Lower lobe of right lung (tissue), 2 donors: ENCODE results near the gene NUBPL. TPM values are rescaled to one million over a fixed set of nuclear protein-coding genes. Genes with fewer than 3 reads are reported as not detected.

Experiments
- ATAC-seq, 2 donors: fragments of 200-7000 bp; cut with Tn5 transposase; one replicate each; pipeline ENCODE4 v1.9.1; 2020 to 2022; ENCODE audit warnings: mild to moderate bottlenecking in 2 of 2, moderate library complexity in 2 of 2
- DNase-seq: peaks from one replicate; pipeline ENCODE4 v3.0.0-alpha.2; 2020
- H3K27ac ChIP-seq: fragments of 200-600 bp; one replicate; pipeline ENCODE4 v1.8.0; 2022
- H3K27me3 ChIP-seq: fragments of 200-600 bp; one replicate; pipeline ENCODE4 v1.8.0; 2022; ENCODE audit warnings: low read depth
- H3K36me3 ChIP-seq: fragments of 200-600 bp; one replicate; pipeline ENCODE4 v1.8.0; 2022; ENCODE audit warnings: mild to moderate bottlenecking
- H3K4me1 ChIP-seq: fragments of 200-600 bp; one replicate; pipeline ENCODE4 v1.8.0; 2022
- H3K4me3 ChIP-seq: fragments of 200-600 bp; one replicate; pipeline ENCODE4 v1.8.0; 2022; ENCODE audit warnings: mild to moderate bottlenecking
- H3K9me3 ChIP-seq: fragments of 200-600 bp; one replicate; pipeline ENCODE4 v1.8.0; 2022
- intact Hi-C: fragments of 100-400 bp; cut with DNase I; formaldehyde crosslinking; loops from one replicate; pipeline ENCODE4 v1.11.0; 2022
- total RNA-seq: library from RNA; stranded (reverse); fragmentation: NEBNext Ultra II Directional; extraction: Animal tissue kit (Norgen Biotek cat#: 25700); gene quantifications from one replicate; pipeline ENCODE4 v1.2.1, GENCODE V29; 2021
- TF ChIP-seq, protein P1 (sequence below): fragments of 200-600 bp; IDR thresholded peaks from one replicate; pipeline ENCODE4 v1.8.0; 2022; ENCODE audit warnings: antibody characterized with exemption, mild to moderate bottlenecking
- donor health status: DM: no; HTN: yes; CAD: no; lungs with severe emphysema.

NUBPL gene
- total RNA-seq, 1 donor from 2014 or later: 8.6 TPM

DNA sequence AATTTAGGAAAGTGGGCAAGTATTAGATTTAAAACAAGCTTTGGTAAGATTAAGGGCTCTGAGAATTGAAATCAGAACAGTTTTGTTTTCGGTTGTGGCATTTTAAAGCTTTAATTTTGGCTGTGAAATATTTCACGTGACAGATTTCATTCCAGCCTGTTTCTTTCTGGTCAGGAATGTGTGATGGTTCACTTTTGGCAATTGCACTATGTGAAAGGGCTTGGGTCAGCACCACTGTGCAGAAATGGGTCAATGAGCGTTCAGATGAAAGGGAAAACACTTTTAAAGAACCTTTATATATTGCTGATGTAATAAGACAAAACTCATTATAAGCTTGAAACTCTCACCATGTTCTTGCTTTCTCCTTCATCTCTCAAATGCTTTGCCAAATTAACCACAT is 17.1 kb downstream of the NUBPL start:
- DNase-seq (no peak), ATAC-seq (no peak)
- peak overlapping the region; percentile 1 for H3K27ac ChIP-seq
- H3K9me3 ChIP-seq: no peaks in the 10 kb centered on the region
- intact Hi-C loops: no loop called here
- TF ChIP-seq, protein P1, sequence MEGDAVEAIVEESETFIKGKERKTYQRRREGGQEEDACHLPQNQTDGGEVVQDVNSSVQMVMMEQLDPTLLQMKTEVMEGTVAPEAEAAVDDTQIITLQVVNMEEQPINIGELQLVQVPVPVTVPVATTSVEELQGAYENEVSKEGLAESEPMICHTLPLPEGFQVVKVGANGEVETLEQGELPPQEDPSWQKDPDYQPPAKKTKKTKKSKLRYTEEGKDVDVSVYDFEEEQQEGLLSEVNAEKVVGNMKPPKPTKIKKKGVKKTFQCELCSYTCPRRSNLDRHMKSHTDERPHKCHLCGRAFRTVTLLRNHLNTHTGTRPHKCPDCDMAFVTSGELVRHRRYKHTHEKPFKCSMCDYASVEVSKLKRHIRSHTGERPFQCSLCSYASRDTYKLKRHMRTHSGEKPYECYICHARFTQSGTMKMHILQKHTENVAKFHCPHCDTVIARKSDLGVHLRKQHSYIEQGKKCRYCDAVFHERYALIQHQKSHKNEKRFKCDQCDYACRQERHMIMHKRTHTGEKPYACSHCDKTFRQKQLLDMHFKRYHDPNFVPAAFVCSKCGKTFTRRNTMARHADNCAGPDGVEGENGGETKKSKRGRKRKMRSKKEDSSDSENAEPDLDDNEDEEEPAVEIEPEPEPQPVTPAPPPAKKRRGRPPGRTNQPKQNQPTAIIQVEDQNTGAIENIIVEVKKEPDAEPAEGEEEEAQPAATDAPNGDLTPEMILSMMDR: no peak
- H3K4me3 ChIP-seq: no peak overlapping the region
- H3K27me3 ChIP-seq: no peaks in the 10 kb centered on the region
- no peaks in the 10 kb centered on the region for H3K36me3 ChIP-seq
- peaks cover 5% of the 10 kb centered on the region for H3K4me1 ChIP-seq

DNA sequence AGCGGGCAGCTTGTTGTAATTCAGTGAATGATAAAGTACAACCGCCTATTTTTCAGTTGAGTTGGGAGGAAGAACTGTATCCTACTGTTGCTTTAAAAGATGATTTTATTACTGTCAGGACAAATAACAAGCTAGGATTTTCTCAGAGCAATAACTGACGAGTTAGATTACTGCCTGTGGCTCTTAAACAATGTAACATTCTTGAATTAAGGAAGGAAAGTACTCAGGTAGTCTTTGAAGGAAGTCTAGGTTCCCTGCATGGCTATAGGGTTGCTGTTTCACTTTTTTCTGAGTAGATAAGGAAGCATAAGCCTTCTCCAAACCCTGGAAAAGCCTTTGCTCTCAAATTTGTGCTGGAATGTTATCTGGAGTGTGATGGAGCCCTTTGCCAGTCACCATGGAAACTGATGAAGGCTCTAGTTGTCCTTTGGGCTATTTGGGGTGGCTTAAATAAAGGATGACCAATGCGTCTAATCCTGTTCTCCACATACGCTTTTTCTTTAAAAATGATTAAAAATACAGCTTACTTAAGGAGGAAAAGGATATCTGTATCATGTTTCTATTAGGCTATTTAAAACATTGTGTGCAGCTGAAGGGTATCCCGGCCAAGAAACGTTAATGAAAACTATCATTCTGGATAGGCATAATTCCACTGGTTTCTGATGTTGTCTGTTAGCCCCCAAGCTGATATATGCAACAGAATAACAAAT is 17.7 kb downstream of the NUBPL start:
- TF ChIP-seq, protein P1: no peak
- H3K36me3 ChIP-seq: no peaks in the 10 kb centered on the region
- ATAC-seq: no peak
- peaks cover 5% of the 10 kb centered on the region for H3K4me1 ChIP-seq
- no peaks in the 10 kb centered on the region for H3K9me3 ChIP-seq
- DNase-seq: no peak
- H3K27me3 ChIP-seq: no peaks in the 10 kb centered on the region
- H3K27ac ChIP-seq: no peak overlapping the region
- intact Hi-C loops: no loop called here
- H3K4me3 ChIP-seq: no peak overlapping the region

DNA sequence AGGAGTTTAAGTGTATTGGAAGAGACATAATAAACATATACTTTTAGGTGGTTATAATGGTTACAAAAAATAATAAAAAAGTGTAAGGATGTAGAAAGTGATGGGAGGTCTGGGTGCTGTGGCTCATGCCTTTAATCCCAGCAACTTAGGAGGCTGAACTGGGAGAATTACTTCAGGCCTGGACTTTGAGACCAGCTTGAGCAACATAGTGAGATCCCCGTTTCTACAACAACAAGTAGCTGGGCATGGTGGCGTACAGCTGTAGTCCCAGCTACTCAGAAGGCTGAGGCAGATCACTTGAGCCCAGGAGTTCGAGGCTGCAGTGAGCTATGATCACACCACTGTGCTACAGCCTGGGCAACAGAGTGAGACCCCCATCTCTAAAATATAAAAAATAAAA is 19.0 kb downstream of the NUBPL start:
- no peak overlapping the region for H3K4me3 ChIP-seq
- H3K27ac ChIP-seq: no peak overlapping the region
- no peaks in the 10 kb centered on the region for H3K36me3 ChIP-seq
- H3K4me1 ChIP-seq: peaks cover 5% of the 10 kb centered on the region
- DNase-seq (no peak), ATAC-seq (no peak)
- intact Hi-C loops: no loop called here
- TF ChIP-seq, protein P1: no peak
- H3K27me3 ChIP-seq: no peaks in the 10 kb centered on the region
- H3K9me3 ChIP-seq: no peaks in the 10 kb centered on the region

DNA sequence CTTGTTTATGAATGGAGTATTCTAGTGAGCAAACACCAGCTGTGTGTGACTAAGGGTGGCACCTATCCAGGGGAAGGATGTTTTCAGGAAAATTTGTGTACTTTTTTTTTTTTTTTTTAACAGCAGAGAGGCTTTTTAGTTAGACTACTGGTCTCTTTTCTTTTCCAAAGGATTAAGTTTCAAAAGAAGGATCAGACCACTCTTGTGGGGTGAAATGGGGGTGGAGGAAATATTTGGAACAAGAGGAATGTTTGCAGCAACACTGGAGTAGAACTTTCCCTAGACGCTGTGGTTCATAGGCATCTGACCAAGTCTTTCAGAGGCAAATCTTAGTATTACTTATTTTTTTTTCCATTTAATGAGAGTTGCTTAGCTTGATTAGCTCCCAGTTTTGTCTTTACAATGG is 21.1 kb downstream of the NUBPL start:
- no peaks in the 10 kb centered on the region for H3K9me3 ChIP-seq
- intact Hi-C loops: no loop called here
- no peak for DNase-seq
- peaks cover 5% of the 10 kb centered on the region for H3K4me1 ChIP-seq
- no peaks in the 10 kb centered on the region for H3K36me3 ChIP-seq
- H3K4me3 ChIP-seq: no peak overlapping the region
- H3K27me3 ChIP-seq: no peaks in the 10 kb centered on the region
- no peak for ATAC-seq
- no peak overlapping the region for H3K27ac ChIP-seq
- TF ChIP-seq, protein P1: no peak

DNA sequence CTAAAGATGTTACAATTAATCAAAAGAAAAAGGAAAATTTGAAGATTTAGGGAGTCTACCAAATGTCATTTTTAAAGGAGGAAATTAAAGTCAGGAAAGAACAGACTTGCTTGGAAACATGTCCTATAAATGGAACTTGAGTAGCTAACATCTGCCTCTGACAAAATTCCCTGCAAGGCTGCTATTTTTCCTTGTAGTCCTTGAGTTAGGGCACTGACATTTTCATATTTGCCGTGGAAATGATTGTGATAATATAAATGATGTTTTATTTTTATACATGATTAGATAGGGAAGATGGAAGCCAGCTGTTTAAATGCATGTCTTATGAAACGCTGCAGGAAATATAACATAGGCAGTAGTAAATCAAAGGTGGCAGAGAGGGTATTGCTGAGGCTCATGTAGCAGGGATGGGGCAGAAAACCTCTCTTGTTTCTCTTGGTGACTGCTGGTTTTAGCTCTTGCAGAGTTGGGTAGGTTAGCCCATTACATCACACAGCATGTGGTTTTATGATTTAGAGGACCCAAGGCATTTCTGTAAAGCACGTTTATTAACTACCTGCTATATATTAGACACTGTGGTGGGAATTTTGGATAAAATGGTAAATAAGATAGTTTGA is 21.7 kb downstream of the NUBPL start:
- intact Hi-C loops: no loop called here
- Histone ChIP-seq H3K9me3 (no peaks in the 10 kb centered on the region), H3K36me3 (no peaks in the 10 kb centered on the region), H3K27me3 (no peaks in the 10 kb centered on the region), H3K27ac (no peak overlapping the region), H3K4me3 (no peak overlapping the region), H3K4me1 (peaks cover 5% of the 10 kb centered on the region)
- DNase-seq (no peak), ATAC-seq (no peak)
- TF ChIP-seq, protein P1: no peak
